HepG2 (cell line): ENCODE data around the gene NKD1. TPM values are rescaled to one million over a fixed set of nuclear protein-coding genes. Genes with fewer than 3 reads are reported as not detected.

Experiments
- ATF7-NPFF ChIP-seq: sonication (generic); formaldehyde crosslinking; IDR thresholded peaks from 2 replicates; pipeline ENCODE4 v1.8.1; 2023; ENCODE audit warnings: mild to moderate bottlenecking, low read depth, missing genetic modification reagents, moderate library complexity
- CBX1 ChIP-seq: IDR thresholded peaks from one replicate; pipeline ENCODE4 v1.6.1; 2016; ENCODE audit warnings: antibody characterized with exemption, low read depth
- FIP1L1 ChIP-seq: fragments of 200-400 bp; formaldehyde crosslinking; IDR thresholded peaks from 2 replicates; pipeline ENCODE4 v1.6.1; 2018; ENCODE audit warnings: low read depth, mild to moderate bottlenecking, low read length, moderate library complexity, borderline replicate concordance; ENCODE audit not compliant: insufficient read depth
- GPBP1L1 ChIP-seq: sonication (generic); formaldehyde crosslinking; IDR thresholded peaks from 2 replicates; pipeline ENCODE4 v1.5.0; 2020; ENCODE audit warnings: mild to moderate bottlenecking, missing genetic modification reagents
- HHEX ChIP-seq: IDR thresholded peaks from 2 replicates; pipeline ENCODE4 v1.6.1; 2016; ENCODE audit warnings: control low read depth
- JARID2 ChIP-seq: sonication (generic); formaldehyde crosslinking; IDR thresholded peaks from 2 replicates; pipeline ENCODE4 v1.8.1; 2023; ENCODE audit warnings: missing genetic modification reagents, inconsistent platforms; ENCODE audit not compliant: insufficient replicate concordance
- JUND ChIP-seq: sonication (generic); formaldehyde crosslinking; IDR thresholded peaks from 2 replicates; pipeline ENCODE4 v1.8.0; 2022; ENCODE audit warnings: mild to moderate bottlenecking, missing genetic modification reagents
- KDM4B ChIP-seq: sonication (generic); formaldehyde crosslinking; IDR thresholded peaks from 2 replicates; pipeline ENCODE4 v1.4.0; 2020; ENCODE audit warnings: missing genetic modification reagents
- KLF6 ChIP-seq: IDR thresholded peaks from 2 replicates; pipeline ENCODE4 v1.8.0; 2016; ENCODE audit warnings: missing biosample characterization, missing genetic modification reagents
- MEF2D ChIP-seq: sonication (generic); formaldehyde crosslinking; IDR thresholded peaks from 2 replicates; pipeline ENCODE4 v1.5.1; 2020; ENCODE audit warnings: mild to moderate bottlenecking, missing genetic modification reagents
- MTERF4 ChIP-seq: sonication (generic); formaldehyde crosslinking; IDR thresholded peaks from 2 replicates; pipeline ENCODE4 v1.8.0; 2023; ENCODE audit warnings: mild to moderate bottlenecking, missing genetic modification reagents
- NONO ChIP-seq, 2 experiments: fragments of 450-650 bp in 1 of 2; sonication (generic) in 1 of 2; formaldehyde crosslinking in 1 of 2; IDR thresholded peaks in 1 of 2; conservative IDR thresholded peaks in 1 of 2; 2 replicates each; pipeline versions ENCODE4 v1.6.1 to v1.8.0; 2017 to 2022; ENCODE audit warnings: mild to moderate bottlenecking in 1 of 2, missing genetic modification reagents in 1 of 2, moderate library complexity in 1 of 2
- NR2F6 ChIP-seq, 2 experiments: IDR thresholded peaks; 2 replicates each; pipeline ENCODE4 v1.6.1; 2016; ENCODE audit warnings: antibody characterized with exemption in 1 of 2, mild to moderate bottlenecking in 1 of 2
- RAD51 ChIP-seq: fragments of 450-650 bp; IDR thresholded peaks from 2 replicates; pipeline ENCODE4 v1.6.1; 2016; ENCODE audit warnings: borderline replicate concordance
- RORA ChIP-seq: sonication (generic); formaldehyde crosslinking; IDR thresholded peaks from 2 replicates; pipeline ENCODE4 v1.5.0; 2020; ENCODE audit warnings: mild to moderate bottlenecking, missing genetic modification reagents, moderate library complexity
- TAF1 ChIP-seq: sonication (generic); formaldehyde crosslinking; IDR thresholded peaks from 2 replicates; pipeline ENCODE4 v1.4.0; 2020; ENCODE audit warnings: missing genetic modification reagents
- TOE1 ChIP-seq: sonication (generic); formaldehyde crosslinking; IDR thresholded peaks from 2 replicates; pipeline ENCODE4 v1.4.0; 2020; ENCODE audit warnings: mild to moderate bottlenecking, missing genetic modification reagents
- YEATS4 ChIP-seq: sonication (generic); formaldehyde crosslinking; IDR thresholded peaks from 2 replicates; pipeline ENCODE4 v1.4.0; 2020; ENCODE audit warnings: missing genetic modification reagents, borderline replicate concordance
- ZNF33A ChIP-seq: sonication (generic); formaldehyde crosslinking; IDR thresholded peaks from 2 replicates; pipeline ENCODE4 v1.5.1; 2020; ENCODE audit warnings: missing genetic modification reagents, mild to moderate bottlenecking, moderate library complexity, borderline replicate concordance
- ZNF362 ChIP-seq: sonication (generic); formaldehyde crosslinking; IDR thresholded peaks from 2 replicates; pipeline ENCODE4 v1.4.0; 2020; ENCODE audit warnings: missing genetic modification reagents, mild to moderate bottlenecking, borderline replicate concordance
- ZNF484 ChIP-seq: sonication (generic); formaldehyde crosslinking; IDR thresholded peaks from 2 replicates; pipeline ENCODE4 v1.5.1; 2020; ENCODE audit warnings: mild to moderate bottlenecking, low read depth, missing genetic modification reagents, borderline replicate concordance
- ZNF546 ChIP-seq: sonication (generic); formaldehyde crosslinking; conservative IDR thresholded peaks from 2 replicates; pipeline ENCODE4 v1.8.1; 2023; ENCODE audit warnings: mild to moderate bottlenecking, missing genetic modification reagents
- ZSCAN21 ChIP-seq: sonication (generic); formaldehyde crosslinking; IDR thresholded peaks from 2 replicates; pipeline ENCODE4 v1.8.0; 2022; ENCODE audit warnings: mild to moderate bottlenecking, missing genetic modification reagents, moderate library complexity, borderline replicate concordance
- ZSCAN30 ChIP-seq: sonication (generic); formaldehyde crosslinking; IDR thresholded peaks from 2 replicates; pipeline ENCODE4 v1.5.0; 2020; ENCODE audit warnings: mild to moderate bottlenecking, missing genetic modification reagents
- polyA plus RNA-seq, 8 experiments: library from polyadenylated mRNA; depleted of rRNA in 3 of 8; stranded (reverse) in 7 of 8; unstranded in 1 of 8; fragments of >200 nt; fragmentation: Illumina TruSeq in 4 of 8; extraction: Trizol in 4 of 8; gene quantifications; 2 replicates each; pipeline versions ENCODE4 v1.2.1 to v1.2.3, GENCODE V29; 2011 to 2016; ENCODE audit warnings: low read depth in 4 of 8, missing spikeins in 1 of 8, mixed read lengths in 1 of 8; ENCODE audit not compliant: insufficient read depth in 1 of 8
- total RNA-seq, 5 experiments: library from RNA; depleted of rRNA; stranded (reverse); fragments of >200 nt; fragmentation: Illumina TruSeq; extraction: Trizol; gene quantifications; 2 replicates each; pipeline ENCODE4 v1.2.3, GENCODE V29; 2016; ENCODE audit warnings: low read depth in 1 of 5
- TF ChIP-seq, protein P1 (sequence below): sonication (generic); formaldehyde crosslinking; IDR thresholded peaks from 2 replicates; pipeline ENCODE4 v1.4.0; 2020; ENCODE audit warnings: missing genetic modification reagents, borderline replicate concordance

NKD1 gene
- total and polyA plus RNA-seq, 2 of the 13 experiments (the other 11 are each of a cell fraction or from before 2014, with no cell fraction given) = 70.4 to 121 TPM

- TF ChIP-seq NR2F6 (IDR thresholded peaks at IDR 0.05) (peak; percentile 82), NR2F6 (CRISPR knock-in tag; IDR thresholded peaks at IDR 0.05) (peak; percentile 77; the same call in 1 of the 2 replicates), GPBP1L1 (CRISPR knock-in tag) (no peak), TOE1 (CRISPR knock-in tag) (no peak), CBX1 (no peak), TAF1 (CRISPR knock-in tag) (peak; percentile 45; the same call in 1 of the 2 replicates), ATF7-NPFF (CRISPR knock-in tag) (peak; percentile 77), RAD51 (no peak), ZNF33A (CRISPR knock-in tag) (no peak), MEF2D (CRISPR knock-in tag) (peak; percentile 83), ZNF546 (CRISPR knock-in tag) (0 out of 2 replicates have a peak, but pooled peaks have one; percentile 47), ZSCAN30 (CRISPR knock-in tag) (no peak), ZSCAN21 (CRISPR knock-in tag) (no peak; the same call in 1 of the 2 replicates), MTERF4 (peak; percentile 83; the same call in 1 of the 2 replicates), HHEX (CRISPR knock-in tag) (peak; percentile 75), NONO (IDR thresholded peaks at IDR 0.05) (no peak), NONO (CRISPR knock-in tag; conservative IDR thresholded peaks at IDR 0.05) (peak; percentile 85), JUND (CRISPR knock-in tag) (no peak), ZNF484 (no peak), KDM4B (CRISPR knock-in tag) (no peak; the same call in 1 of the 2 replicates), ZNF362 (CRISPR knock-in tag) (peak; percentile 71; the same call in 1 of the 2 replicates), KLF6 (CRISPR knock-in tag) (no peak), FIP1L1 (0 out of 2 replicates have a peak, but pooled peaks have one; percentile 74), RORA (CRISPR knock-in tag) (no peak), JARID2 (CRISPR knock-in tag) (no peak), YEATS4 (no peak)
- TF ChIP-seq, protein P1, sequence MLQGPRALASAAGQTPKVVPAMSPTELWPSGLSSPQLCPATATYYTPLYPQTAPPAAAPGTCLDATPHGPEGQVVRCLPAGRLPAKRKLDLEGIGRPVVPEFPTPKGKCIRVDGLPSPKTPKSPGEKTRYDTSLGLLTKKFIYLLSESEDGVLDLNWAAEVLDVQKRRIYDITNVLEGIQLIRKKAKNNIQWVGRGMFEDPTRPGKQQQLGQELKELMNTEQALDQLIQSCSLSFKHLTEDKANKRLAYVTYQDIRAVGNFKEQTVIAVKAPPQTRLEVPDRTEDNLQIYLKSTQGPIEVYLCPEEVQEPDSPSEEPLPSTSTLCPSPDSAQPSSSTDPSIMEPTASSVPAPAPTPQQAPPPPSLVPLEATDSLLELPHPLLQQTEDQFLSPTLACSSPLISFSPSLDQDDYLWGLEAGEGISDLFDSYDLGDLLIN (CRISPR knock-in tag) = no peak
Measured at GRCh38 chr16:50539053-50539695, 9.0 kb upstream of the NKD1 start (continued).
